Left lung (tissue), 14 donors: Measurements from ENCODE around the gene TERB1. TPM values are rescaled to one million over a fixed set of nuclear protein-coding genes. Genes with fewer than 3 reads are reported as not detected.

Experiments used
- ATAC-seq: fragments of 200-7000 bp; cut with Tn5 transposase; one replicate; pipeline ENCODE4 v1.9.1; 2020; ENCODE audit warnings: moderate library complexity
- DNase-seq, 4 donors: peaks; one replicate each; pipeline ENCODE4 v3.0.0-alpha.2; 2013 to 2020
- H3K27ac ChIP-seq, 2 donors: fragments of 200-600 bp; sonication (generic) in 1 of 2; one replicate each; pipeline versions ENCODE4 v1.5.0 to v1.8.0; 2020 to 2021
- H3K27me3 ChIP-seq, 2 donors: fragments of 200-600 bp; sonication (generic) in 1 of 2; one replicate each; pipeline versions ENCODE4 v1.5.0 to v1.8.0; 2020 to 2021
- H3K36me3 ChIP-seq, 2 donors: fragments of 200-600 bp; sonication (generic) in 1 of 2; one replicate each; pipeline versions ENCODE4 v1.5.0 to v1.8.0; 2020 to 2021
- H3K4me1 ChIP-seq, 2 donors: fragments of 200-600 bp; one replicate each; pipeline ENCODE4 v1.8.0; 2021
- H3K4me3 ChIP-seq, 2 donors: fragments of 200-600 bp; sonication (generic) in 1 of 2; one replicate each; pipeline versions ENCODE4 v1.5.0 to v1.8.0; 2020 to 2021; ENCODE audit warnings: mild to moderate bottlenecking in 1 of 2
- H3K9me3 ChIP-seq, 2 donors: fragments of 200-600 bp; sonication (generic) in 1 of 2; one replicate each; pipeline versions ENCODE4 v1.5.0 to v1.8.0; 2020 to 2021
- intact Hi-C, 2 donors: fragments of 100-400 bp; cut with DNase I; formaldehyde crosslinking; loops; one replicate each; pipeline versions ENCODE4 v1.11.2 to v1.14.2; 2022
- long read RNA-seq, 12 donors: library from polyadenylated mRNA in 2 of 12; unstranded in 2 of 12; transcript quantifications; one replicate each; pipeline ENCODE4 v2.0.0 and lab custom pipeline, GENCODE V29; 2019 to 2026
- polyA plus RNA-seq, 6 donors: library from polyadenylated mRNA; unstranded; fragments of 120-200 nt; gene quantifications; one replicate each; pipeline ENCODE4 v1.2.1, GENCODE V29; 2013; ENCODE audit not compliant: insufficient read length in 6 of 6
- total RNA-seq, 2 donors: library from RNA; stranded (reverse); fragmentation: NEBNext Ultra II Directional; extraction: Animal tissue kit (Norgen Biotek cat#: 25700); gene quantifications; one replicate each; pipeline ENCODE4 v1.2.1, GENCODE V29; 2021
- TF ChIP-seq, protein P1 (sequence below), 2 donors: fragments of 200-600 bp; sonication (generic) in 1 of 2; IDR thresholded peaks; one replicate each; pipeline versions ENCODE4 v1.5.0 to v1.8.0; 2021; ENCODE audit warnings: antibody characterized with exemption in 2 of 2
- donor health status: DM: no; HTN: yes; CAD: no.
- donor health status: DM: no; HTN: no; CAD: no.

The TERB1 gene, protein sequence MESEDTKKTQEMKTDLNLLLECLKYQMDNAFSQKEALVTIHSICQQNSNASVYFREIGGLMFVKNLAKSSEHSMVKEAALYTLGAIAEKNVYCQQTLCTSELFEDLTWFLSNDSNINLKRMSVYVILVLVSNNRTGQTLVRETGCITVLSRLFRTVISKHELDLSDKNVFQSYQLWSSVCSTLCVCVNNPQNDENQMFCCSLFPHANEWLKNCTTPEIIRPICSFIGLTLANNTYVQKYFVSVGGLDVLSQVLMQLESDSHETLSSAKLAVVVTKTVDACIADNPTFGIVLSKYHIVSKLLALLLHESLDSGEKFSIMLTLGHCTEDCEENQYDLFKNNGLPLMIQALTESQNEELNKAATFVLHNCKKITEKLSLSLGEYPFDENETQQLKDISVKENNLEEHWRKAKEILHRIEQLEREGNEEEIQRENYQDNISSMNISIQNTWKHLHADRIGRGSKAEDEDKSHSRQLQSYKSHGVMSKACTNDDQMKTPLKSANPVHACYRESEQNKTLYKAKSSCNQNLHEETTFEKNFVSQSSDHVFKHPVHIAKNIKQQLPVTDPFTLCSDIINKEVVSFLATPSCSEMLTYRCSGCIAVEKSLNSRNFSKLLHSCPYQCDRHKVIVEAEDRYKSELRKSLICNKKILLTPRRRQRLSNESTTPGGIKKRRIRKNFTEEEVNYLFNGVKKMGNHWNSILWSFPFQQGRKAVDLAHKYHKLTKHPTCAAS
- not detected for total RNA-seq
- polyA plus RNA-seq = under 1 TPM; 0.07 to 0.46 (median 0.13) TPM
- long read RNA-seq, donor 1 = 0 reads
- long read RNA-seq, donor 2 = 0 reads
- long read RNA-seq, donor 3 = 0 reads
- long read RNA-seq, donor 4 = 0 reads
- long read RNA-seq, donor 5 = 0 reads
- long read RNA-seq, donor 6 = 0 reads
- long read RNA-seq, donor 7 = 0 reads
- long read RNA-seq, donor 8 = 0 reads
- long read RNA-seq, donor 9 = 0 reads
- long read RNA-seq, donor 10 = 0 reads
- long read RNA-seq, donor 11 = 0 reads
- long read RNA-seq, donor 12 = 0 reads

DNA sequence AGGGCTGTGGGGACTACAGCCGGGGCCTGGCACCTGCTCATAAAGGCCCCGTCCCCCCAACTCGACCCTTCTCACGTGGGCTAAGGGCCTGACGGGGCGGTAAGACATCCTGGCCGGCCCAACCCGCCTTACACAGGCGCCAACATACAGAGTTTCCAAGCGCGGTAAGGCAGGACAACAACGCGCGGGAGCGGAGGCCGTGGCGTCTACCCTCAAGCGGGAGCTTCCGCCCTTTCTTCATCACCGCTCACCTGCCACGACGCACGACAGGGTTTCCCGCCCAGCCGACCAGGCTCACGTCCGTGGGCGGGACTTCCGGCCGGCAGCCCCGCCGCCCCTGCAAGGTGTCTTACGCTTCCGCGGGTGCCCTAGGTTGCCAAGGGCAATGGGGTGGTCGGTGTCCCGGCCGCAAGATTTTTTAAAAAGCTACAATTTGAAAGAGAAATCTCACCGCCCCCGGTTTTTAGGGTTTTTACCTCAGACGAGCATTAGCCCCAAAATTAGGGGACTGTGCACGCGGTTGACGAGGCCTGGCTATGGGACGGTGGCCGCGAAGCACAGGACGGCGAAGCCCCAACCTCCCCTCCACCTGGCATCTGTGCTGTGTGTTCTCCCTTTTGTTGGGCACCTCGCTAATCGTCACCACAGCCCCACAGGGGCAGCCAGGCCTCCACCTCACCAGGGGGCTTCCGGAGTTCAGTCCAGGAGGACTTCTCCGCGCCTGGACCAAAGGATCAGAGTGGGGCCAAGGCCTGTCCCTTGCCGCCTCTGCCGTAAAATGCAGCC is at the start of gene TERB1:
Gene TERB1, minus strand, starts transcription at position 265 of the 786 bp plus-strand sequence. CDS start 4,786 bp downstream, outside the sequence.
- Histone ChIP-seq H3K4me1 (no peaks in the 10 kb centered on the region), H3K36me3 (peaks cover 0 to 54% of the 10 kb centered on the region in 2 donors), H3K27me3 (no peaks in the 10 kb centered on the region), H3K9me3 (no peaks in the 10 kb centered on the region), H3K4me3 (no peak within 1 kb of the TSS), H3K27ac (no peak within 1 kb of the TSS)
- TF ChIP-seq, protein P1, sequence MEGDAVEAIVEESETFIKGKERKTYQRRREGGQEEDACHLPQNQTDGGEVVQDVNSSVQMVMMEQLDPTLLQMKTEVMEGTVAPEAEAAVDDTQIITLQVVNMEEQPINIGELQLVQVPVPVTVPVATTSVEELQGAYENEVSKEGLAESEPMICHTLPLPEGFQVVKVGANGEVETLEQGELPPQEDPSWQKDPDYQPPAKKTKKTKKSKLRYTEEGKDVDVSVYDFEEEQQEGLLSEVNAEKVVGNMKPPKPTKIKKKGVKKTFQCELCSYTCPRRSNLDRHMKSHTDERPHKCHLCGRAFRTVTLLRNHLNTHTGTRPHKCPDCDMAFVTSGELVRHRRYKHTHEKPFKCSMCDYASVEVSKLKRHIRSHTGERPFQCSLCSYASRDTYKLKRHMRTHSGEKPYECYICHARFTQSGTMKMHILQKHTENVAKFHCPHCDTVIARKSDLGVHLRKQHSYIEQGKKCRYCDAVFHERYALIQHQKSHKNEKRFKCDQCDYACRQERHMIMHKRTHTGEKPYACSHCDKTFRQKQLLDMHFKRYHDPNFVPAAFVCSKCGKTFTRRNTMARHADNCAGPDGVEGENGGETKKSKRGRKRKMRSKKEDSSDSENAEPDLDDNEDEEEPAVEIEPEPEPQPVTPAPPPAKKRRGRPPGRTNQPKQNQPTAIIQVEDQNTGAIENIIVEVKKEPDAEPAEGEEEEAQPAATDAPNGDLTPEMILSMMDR (IDR thresholded peaks at IDR 0.05) = no peak
- DNase-seq (no peak), ATAC-seq (no peak)
- intact Hi-C loops = no loop called here

DNA sequence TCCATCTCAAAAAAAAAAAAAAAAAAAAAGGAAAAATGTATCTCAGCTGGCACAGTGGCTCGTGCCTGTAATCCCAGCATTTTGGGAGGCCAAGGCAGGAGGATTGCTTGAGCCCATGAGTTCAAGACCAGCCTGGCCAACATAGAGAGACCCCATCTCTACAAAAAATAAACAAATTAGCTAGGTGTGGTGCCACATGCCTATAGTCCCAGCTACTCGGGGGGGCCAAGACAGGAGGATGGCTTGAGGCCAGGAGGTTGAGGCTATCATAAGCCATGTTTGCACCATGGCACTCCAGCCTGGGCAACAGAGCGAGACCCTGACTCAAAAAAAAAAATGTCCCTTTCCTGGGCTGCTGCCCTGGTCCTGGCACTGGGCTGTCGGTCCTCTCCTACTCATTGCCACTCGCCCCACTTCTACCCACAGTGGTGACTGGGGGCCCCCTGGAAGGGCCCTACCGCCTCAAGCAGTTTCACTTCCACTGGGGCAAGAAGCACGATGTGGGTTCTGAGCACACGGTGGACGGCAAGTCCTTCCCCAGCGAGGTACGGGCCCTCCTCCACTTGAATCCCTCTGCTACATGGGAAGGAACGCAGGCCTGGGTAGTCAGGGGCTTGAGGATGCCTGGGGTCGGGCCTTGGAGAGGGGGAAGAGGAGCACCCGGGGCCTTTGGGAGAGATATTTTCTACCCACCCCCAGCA is 48.9 kb upstream of the TERB1 start:
- no peak overlapping the region for H3K4me3 ChIP-seq
- intact Hi-C loops = no loop called here
- no peaks in the 10 kb centered on the region for H3K9me3 ChIP-seq
- no peak for ATAC-seq
- no peaks in the 10 kb centered on the region for H3K36me3 ChIP-seq
- H3K4me1 ChIP-seq = no peaks in the 10 kb centered on the region
- no peak overlapping the region for H3K27ac ChIP-seq
- DNase-seq = no peak
- TF ChIP-seq, protein P1 (IDR thresholded peaks at IDR 0.05) = no peak
- peaks cover 8 to 22% of the 10 kb centered on the region in 2 donors for H3K27me3 ChIP-seq

DNA sequence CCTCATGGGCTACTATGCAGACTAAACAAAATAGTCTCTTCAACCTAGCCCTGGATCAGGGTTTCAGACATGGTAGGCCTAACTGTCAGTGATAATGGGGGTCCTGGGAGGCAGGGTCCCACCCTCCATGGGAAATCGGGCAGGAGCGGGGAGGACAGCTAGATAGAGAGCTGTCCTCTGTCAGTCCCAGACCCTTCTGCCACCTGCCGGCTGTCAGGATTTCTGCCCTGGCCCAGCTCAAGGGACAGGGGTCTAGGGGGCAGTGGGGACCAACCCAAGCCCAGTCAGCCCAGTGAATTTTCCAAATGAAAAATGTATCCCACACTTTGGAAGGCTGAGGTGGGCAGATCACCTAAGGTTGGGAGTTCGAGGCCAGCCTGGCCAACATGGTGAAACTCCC is 48.2 kb upstream of the TERB1 start:
- Histone ChIP-seq H3K36me3 (no peaks in the 10 kb centered on the region), H3K4me3 (no peak overlapping the region), H3K9me3 (no peaks in the 10 kb centered on the region), H3K4me1 (peaks cover 5% of the 10 kb centered on the region in 2 donors), H3K27me3 (peaks cover 15 to 29% of the 10 kb centered on the region in 2 donors), H3K27ac (no peak overlapping the region)
- intact Hi-C loops = no loop called here
- TF ChIP-seq, protein P1 (IDR thresholded peaks at IDR 0.05) = no peak
- DNase-seq = no peak
- no peak for ATAC-seq

DNA sequence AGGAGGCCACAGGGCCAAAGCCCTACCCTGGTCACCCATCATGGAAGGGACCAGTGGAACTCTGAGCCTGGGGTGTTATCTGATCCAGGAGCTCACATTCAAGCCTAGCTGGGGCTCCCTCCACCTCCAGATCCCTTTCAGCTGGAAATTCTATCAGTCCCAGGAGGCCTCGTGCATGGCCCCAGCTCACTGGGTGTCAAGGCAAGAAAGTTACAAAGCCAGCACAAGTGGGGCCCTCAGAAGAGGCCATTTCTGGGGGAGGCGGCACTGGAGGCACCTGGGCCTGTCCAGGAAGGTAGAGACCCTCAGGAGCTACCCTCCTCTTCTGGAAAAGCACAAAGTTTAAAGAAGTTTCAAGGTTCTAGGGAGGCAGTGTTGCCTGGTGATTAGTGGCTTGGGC is 47.6 kb upstream of the TERB1 start:
- Histone ChIP-seq H3K27me3 (peaks cover 20 to 35% of the 10 kb centered on the region in 2 donors), H3K36me3 (no peaks in the 10 kb centered on the region), H3K27ac (no peak overlapping the region), H3K4me3 (no peak overlapping the region), H3K9me3 (no peaks in the 10 kb centered on the region), H3K4me1 (peaks cover 10 to 11% of the 10 kb centered on the region in 2 donors)
- DNase-seq (no peak), ATAC-seq (no peak)
- intact Hi-C loops = no loop called here
- TF ChIP-seq, protein P1 (IDR thresholded peaks at IDR 0.05) = no peak
